Adrenal gland (tissue), 5 donors: Measurements from ENCODE around the gene AHI1.

Source experiments
- POLR2A ChIP-seq, 2 donors: fragments of 450-650 bp; IDR thresholded peaks; one replicate each; pipeline ENCODE4 v1.6.1; 2017; ENCODE audit warnings: antibody characterized with exemption in 2 of 2, mild to moderate bottlenecking in 2 of 2, moderate library complexity in 1 of 2
- TF ChIP-seq, protein P1 (sequence below), 6 experiments: fragments of 450-650 bp in 4 of 6; fragments of 200-600 bp in 2 of 6; sonication (generic) in 1 of 6; IDR thresholded peaks; 1 replicate in 5 of 6; 2 replicates in 1 of 6; pipeline versions ENCODE4 v1.5.1 to v1.8.0; 2016 to 2021; ENCODE audit warnings: antibody characterized with exemption in 6 of 6, mild to moderate bottlenecking in 2 of 6, moderate library complexity in 1 of 6
- donor health status: DM: no; HTN: no; CAD: no.

DNA sequence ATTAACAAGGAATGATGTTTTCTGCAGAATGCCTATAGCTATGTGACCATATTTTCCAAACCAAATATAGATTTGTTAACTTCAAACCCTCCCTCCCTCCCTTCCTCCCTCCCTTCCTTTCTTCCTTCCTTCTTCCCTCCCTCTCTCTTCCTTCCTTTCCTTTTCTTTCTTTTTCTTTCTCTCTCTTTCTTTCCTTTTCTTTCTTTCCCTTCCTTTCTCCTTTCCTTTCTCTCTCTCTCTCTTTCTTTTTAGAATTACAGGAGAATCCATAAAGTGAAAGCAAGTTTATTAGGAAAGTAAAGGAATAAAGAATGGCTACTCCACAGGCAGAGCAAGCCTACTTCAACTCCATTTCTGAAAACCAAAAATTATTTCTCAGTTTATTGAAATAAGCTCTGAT, 153.0 kb downstream of the AHI1 start:
- TF ChIP-seq, protein P1, sequence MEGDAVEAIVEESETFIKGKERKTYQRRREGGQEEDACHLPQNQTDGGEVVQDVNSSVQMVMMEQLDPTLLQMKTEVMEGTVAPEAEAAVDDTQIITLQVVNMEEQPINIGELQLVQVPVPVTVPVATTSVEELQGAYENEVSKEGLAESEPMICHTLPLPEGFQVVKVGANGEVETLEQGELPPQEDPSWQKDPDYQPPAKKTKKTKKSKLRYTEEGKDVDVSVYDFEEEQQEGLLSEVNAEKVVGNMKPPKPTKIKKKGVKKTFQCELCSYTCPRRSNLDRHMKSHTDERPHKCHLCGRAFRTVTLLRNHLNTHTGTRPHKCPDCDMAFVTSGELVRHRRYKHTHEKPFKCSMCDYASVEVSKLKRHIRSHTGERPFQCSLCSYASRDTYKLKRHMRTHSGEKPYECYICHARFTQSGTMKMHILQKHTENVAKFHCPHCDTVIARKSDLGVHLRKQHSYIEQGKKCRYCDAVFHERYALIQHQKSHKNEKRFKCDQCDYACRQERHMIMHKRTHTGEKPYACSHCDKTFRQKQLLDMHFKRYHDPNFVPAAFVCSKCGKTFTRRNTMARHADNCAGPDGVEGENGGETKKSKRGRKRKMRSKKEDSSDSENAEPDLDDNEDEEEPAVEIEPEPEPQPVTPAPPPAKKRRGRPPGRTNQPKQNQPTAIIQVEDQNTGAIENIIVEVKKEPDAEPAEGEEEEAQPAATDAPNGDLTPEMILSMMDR (IDR thresholded peaks at IDR 0.05) = no peak
- TF ChIP-seq POLR2A (IDR thresholded peaks at IDR 0.05) = no peak
